Calu3 (cell line): Measurements from ENCODE around the gene KIF26B. TPM values are rescaled to one million over a fixed set of nuclear protein-coding genes. Genes with fewer than 3 reads are reported as not detected.

ENCODE experiments used
- BruUV-seq: library from RNA; stranded (reverse); fragments of 400-500 nt; replicated peaks from 2 replicates; lab custom pipeline; 2021; lab: Mats Ljungman, UMichigan
- CTCF ChIA-PET: fragments of 300-600 bp; sonication (Branson Sonifier 250); formaldehyde crosslinking; loops from one replicate; lab custom pipeline; 2022; ENCODE audit warnings: antibody characterized with exemption; lab: Charles Lee
- DNase-seq: peaks from one replicate; pipeline ENCODE4 v3.0.0; 2022
- H3K27ac Mint-ChIP-seq: one replicate; pipeline ENCODE4 v1.8.0; 2022; ENCODE audit warnings: mixed read lengths; ENCODE audit not compliant: unreplicated experiment
- H3K27me3 Mint-ChIP-seq: one replicate; pipeline ENCODE4 v1.8.0; 2022; ENCODE audit warnings: mixed read lengths; ENCODE audit not compliant: unreplicated experiment
- H3K36me3 Mint-ChIP-seq: one replicate; pipeline ENCODE4 v1.8.0; 2022; ENCODE audit warnings: mild to moderate bottlenecking, moderate library complexity, mixed read lengths; ENCODE audit not compliant: insufficient read depth, unreplicated experiment
- H3K4me1 Mint-ChIP-seq: one replicate; pipeline ENCODE4 v1.8.0; 2022; ENCODE audit warnings: mild to moderate bottlenecking, low read depth, mixed read lengths; ENCODE audit not compliant: unreplicated experiment
- H3K4me3 Mint-ChIP-seq: one replicate; pipeline ENCODE4 v1.8.0; 2022; ENCODE audit warnings: mild to moderate bottlenecking, low read depth, moderate library complexity, mixed read lengths; ENCODE audit not compliant: unreplicated experiment
- H3K9me3 Mint-ChIP-seq: one replicate; pipeline ENCODE4 v1.8.0; 2022; ENCODE audit warnings: low read depth, mixed read lengths; ENCODE audit not compliant: unreplicated experiment
- CTCF ChIP-seq: fragments of 200-600 bp; IDR thresholded peaks from one replicate; pipeline ENCODE4 v1.8.0; 2022; ENCODE audit warnings: antibody characterized with exemption; ENCODE audit not compliant: unreplicated experiment
- intact Hi-C: fragments of 100-400 bp; cut with micrococcal nuclease; formaldehyde crosslinking; loops from one replicate; pipeline ENCODE4 v1.10.0; 2022; ENCODE audit not compliant: unreplicated experiment
- total RNA-seq: library from RNA; stranded (reverse); gene quantifications from 2 replicates; pipeline ENCODE4 v1.2.3, GENCODE V29; 2022

Gene KIF26B
- total RNA-seq, 1 experiment from 2014 or later: 1.1 TPM

DNA sequence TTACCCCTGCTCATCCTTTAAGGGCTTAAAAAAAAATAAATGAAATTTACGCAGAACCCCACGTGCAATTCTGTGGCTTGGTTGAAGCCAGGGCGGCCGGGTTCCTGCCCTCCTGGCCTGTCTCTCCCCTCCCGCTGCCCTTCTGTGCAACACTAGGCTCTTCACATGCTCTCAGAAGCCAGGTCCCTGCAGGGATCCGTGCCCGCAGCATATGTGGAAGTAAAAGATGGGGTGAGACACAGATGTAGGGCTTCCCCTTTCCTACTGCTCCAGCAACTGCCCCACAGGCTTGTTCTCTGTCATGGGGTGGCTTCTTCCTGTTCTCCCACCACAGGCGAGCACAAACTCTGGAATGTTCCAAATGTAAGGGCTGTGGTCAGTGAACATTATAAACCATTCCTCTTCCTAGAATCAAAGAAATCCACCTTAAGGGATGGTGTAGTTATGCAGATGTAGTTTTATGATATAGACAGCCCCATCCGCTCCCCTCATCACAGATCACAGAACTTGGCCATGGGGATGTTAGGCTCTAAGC lies 535.4 kb downstream of the KIF26B start:
- no peak overlapping the region for H3K27ac Mint-ChIP-seq
- no TSS peak for BruUV-seq
- H3K4me3 Mint-ChIP-seq: no peak overlapping the region
- intact Hi-C loops: no loop called here
- no peak for DNase-seq
- peaks cover 8% of the 10 kb centered on the region for H3K9me3 Mint-ChIP-seq
- H3K4me1 Mint-ChIP-seq: no peaks in the 10 kb centered on the region
- H3K27me3 Mint-ChIP-seq: no peaks in the 10 kb centered on the region
- peaks cover 3% of the 10 kb centered on the region for H3K36me3 Mint-ChIP-seq
- no peak for TF ChIP-seq CTCF
- CTCF ChIA-PET: interaction anchor here (0.6 to 0.7 kb wide), 2 partner anchors 64 to 1133 kb away, joined by 3 read pairs; no protein-coding TSS in a partner anchor

GRCh38 chr1:245690946-245691541 lies 536.3 kb downstream of the KIF26B start:
- DNase-seq: no peak
- Mint-ChIP-seq H3K4me1 (no peaks in the 10 kb centered on the region), H3K27ac (no peak overlapping the region), H3K4me3 (no peak overlapping the region), H3K27me3 (no peaks in the 10 kb centered on the region), H3K9me3 (peaks cover 8% of the 10 kb centered on the region), H3K36me3 (no peaks in the 10 kb centered on the region)
- intact Hi-C loops: no loop called here
- no peak for TF ChIP-seq CTCF
- BruUV-seq: no TSS peak
- CTCF ChIA-PET: interaction anchor here (0.6 kb wide), 1 partner anchor 64 kb away, joined by 3 read pairs; no protein-coding TSS in a partner anchor

DNA sequence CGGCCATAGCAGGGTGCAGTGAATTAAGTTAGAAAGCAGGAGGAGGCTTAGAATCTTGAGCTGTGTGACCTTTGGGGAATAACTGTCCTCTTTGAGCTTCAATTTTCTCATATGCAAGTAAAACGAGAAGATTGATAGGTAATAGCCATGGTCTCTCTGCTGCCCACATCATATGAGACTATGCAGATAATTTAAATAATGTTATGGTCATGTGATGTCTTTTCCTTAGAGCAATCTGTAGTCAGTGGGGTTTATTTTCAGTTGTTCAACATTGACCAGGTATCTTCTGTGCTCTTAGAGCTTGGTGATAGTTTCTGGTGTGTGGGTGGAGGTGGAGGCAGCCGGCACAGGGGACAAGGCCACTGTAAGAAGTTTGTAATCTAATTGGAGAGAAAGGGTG lies 537.1 kb downstream of the KIF26B start:
- Mint-ChIP-seq H3K4me1 (no peaks in the 10 kb centered on the region), H3K4me3 (no peak overlapping the region), H3K36me3 (no peaks in the 10 kb centered on the region), H3K27me3 (no peaks in the 10 kb centered on the region), H3K27ac (no peak overlapping the region), H3K9me3 (peaks cover 8% of the 10 kb centered on the region)
- no peak for TF ChIP-seq CTCF
- no TSS peak for BruUV-seq
- no peak for DNase-seq
- CTCF ChIA-PET: no interaction called here
- intact Hi-C loops: no loop called here

GRCh38 chr1:245692318-245692717 lies 537.5 kb downstream of the KIF26B start:
- peaks cover 4% of the 10 kb centered on the region for H3K9me3 Mint-ChIP-seq
- no peak overlapping the region for H3K4me3 Mint-ChIP-seq
- H3K36me3 Mint-ChIP-seq: no peaks in the 10 kb centered on the region
- no TSS peak for BruUV-seq
- no peak for DNase-seq
- TF ChIP-seq CTCF: no peak
- H3K27me3 Mint-ChIP-seq: no peaks in the 10 kb centered on the region
- H3K4me1 Mint-ChIP-seq: no peaks in the 10 kb centered on the region
- intact Hi-C loops: no loop called here
- no peak overlapping the region for H3K27ac Mint-ChIP-seq
- CTCF ChIA-PET: no interaction called here
